Measurements from ENCODE around the gene CCR9.

GRCh38 chr3:45890405-45890804 lies 4.1 kb downstream of the CCR9 start:
- TF ChIP-seq, protein P1, sequence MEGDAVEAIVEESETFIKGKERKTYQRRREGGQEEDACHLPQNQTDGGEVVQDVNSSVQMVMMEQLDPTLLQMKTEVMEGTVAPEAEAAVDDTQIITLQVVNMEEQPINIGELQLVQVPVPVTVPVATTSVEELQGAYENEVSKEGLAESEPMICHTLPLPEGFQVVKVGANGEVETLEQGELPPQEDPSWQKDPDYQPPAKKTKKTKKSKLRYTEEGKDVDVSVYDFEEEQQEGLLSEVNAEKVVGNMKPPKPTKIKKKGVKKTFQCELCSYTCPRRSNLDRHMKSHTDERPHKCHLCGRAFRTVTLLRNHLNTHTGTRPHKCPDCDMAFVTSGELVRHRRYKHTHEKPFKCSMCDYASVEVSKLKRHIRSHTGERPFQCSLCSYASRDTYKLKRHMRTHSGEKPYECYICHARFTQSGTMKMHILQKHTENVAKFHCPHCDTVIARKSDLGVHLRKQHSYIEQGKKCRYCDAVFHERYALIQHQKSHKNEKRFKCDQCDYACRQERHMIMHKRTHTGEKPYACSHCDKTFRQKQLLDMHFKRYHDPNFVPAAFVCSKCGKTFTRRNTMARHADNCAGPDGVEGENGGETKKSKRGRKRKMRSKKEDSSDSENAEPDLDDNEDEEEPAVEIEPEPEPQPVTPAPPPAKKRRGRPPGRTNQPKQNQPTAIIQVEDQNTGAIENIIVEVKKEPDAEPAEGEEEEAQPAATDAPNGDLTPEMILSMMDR (IDR thresholded peaks at IDR 0.05), result no peak
- no peak for TF ChIP-seq ZFX (IDR thresholded peaks at IDR 0.05; ENCODE audit: borderline replicate concordance)
